WTC11 (cell line): ENCODE data around the gene USB1. TPM values are rescaled to one million over a fixed set of nuclear protein-coding genes. Genes with fewer than 3 reads are reported as not detected.

Experiments
- ATAC-seq: fragments of 200-7000 bp; cut with Tn5 transposase; 2 replicates; pipeline ENCODE4 v1.10.0; 2021; ENCODE audit warnings: mild to moderate bottlenecking, moderate library complexity
- CTCF ChIA-PET: fragments of 300-600 bp; sonication (Branson Sonifier 250); formaldehyde crosslinking; loops from one replicate; lab custom pipeline; 2021; ENCODE audit warnings: antibody characterized with exemption; lab: Charles Lee
- POLR2A ChIA-PET: fragments of 350-600 bp; sonication (Branson Sonifier 250); formaldehyde crosslinking; loops from one replicate; lab custom pipeline; 2021; ENCODE audit warnings: antibody characterized with exemption; lab: Charles Lee
- DNase-seq: peaks from one replicate; pipeline ENCODE4 v3.0.0; 2021; ENCODE audit warnings: low spot score
- H3K27ac Mint-ChIP-seq: 2 replicates; pipeline ENCODE4 v1.8.0; 2021; ENCODE audit warnings: mixed read lengths
- H3K27me3 Mint-ChIP-seq: 2 replicates; pipeline ENCODE4 v1.8.0; 2021; ENCODE audit warnings: low read depth, mild to moderate bottlenecking, moderate library complexity, mixed read lengths
- H3K36me3 Mint-ChIP-seq: 2 replicates; pipeline ENCODE4 v1.8.0; 2021; ENCODE audit warnings: mixed read lengths
- H3K4me1 Mint-ChIP-seq: 2 replicates; pipeline ENCODE4 v1.8.0; 2022; ENCODE audit warnings: mixed read lengths
- H3K4me3 Mint-ChIP-seq: 2 replicates; pipeline ENCODE4 v1.8.0; 2021; ENCODE audit warnings: mild to moderate bottlenecking, moderate library complexity, mixed read lengths
- H3K9me3 Mint-ChIP-seq: 2 replicates; pipeline ENCODE4 v1.8.0; 2021; ENCODE audit warnings: mixed read lengths
- EMX1 ChIP-seq: fragments of 250-450 bp; sonication (Bioruptor Pico); IDR thresholded peaks from 2 replicates; pipeline ENCODE4 v1.8.0; 2021; ENCODE audit warnings: mild to moderate bottlenecking
- IRF2 ChIP-seq: sonication (generic); formaldehyde crosslinking; IDR thresholded peaks from 2 replicates; pipeline ENCODE4 v1.8.0; 2022; ENCODE audit warnings: low read depth, missing genetic modification reagents, borderline replicate concordance
- RELA ChIP-seq: sonication (generic); formaldehyde crosslinking; IDR thresholded peaks from 2 replicates; pipeline ENCODE4 v1.8.1; 2022; ENCODE audit warnings: missing genetic modification reagents, mild to moderate bottlenecking, borderline replicate concordance
- SMAD3 ChIP-seq: sonication (generic); formaldehyde crosslinking; IDR thresholded peaks from 2 replicates; pipeline ENCODE4 v1.8.0; 2022; ENCODE audit warnings: missing genetic modification reagents, mild to moderate bottlenecking, borderline replicate concordance
- ZNF121 ChIP-seq: sonication (generic); formaldehyde crosslinking; IDR thresholded peaks from 2 replicates; pipeline ENCODE4 v1.8.0; 2023; ENCODE audit warnings: missing genetic modification reagents
- ZNF219 ChIP-seq: sonication (generic); formaldehyde crosslinking; IDR thresholded peaks from 2 replicates; pipeline ENCODE4 v1.8.0; 2023; ENCODE audit warnings: missing genetic modification reagents, mild to moderate bottlenecking, borderline replicate concordance
- ZNF317 ChIP-seq: sonication (generic); formaldehyde crosslinking; IDR thresholded peaks from 2 replicates; pipeline ENCODE4 v1.8.1; 2023; ENCODE audit warnings: low read depth, mild to moderate bottlenecking, moderate library complexity, missing genetic modification reagents, borderline replicate concordance
- total RNA-seq: library from RNA; stranded (reverse); gene quantifications from 3 replicates; pipeline ENCODE4 v1.2.3, GENCODE V29; 2021
- TF ChIP-seq, protein P1 (sequence below): sonication (generic); formaldehyde crosslinking; IDR thresholded peaks from 2 replicates; pipeline ENCODE4 v1.8.0; 2022; ENCODE audit warnings: mild to moderate bottlenecking, missing genetic modification reagents
- TF ChIP-seq, protein P2 (sequence below): sonication (generic); formaldehyde crosslinking; IDR thresholded peaks from 2 replicates; pipeline ENCODE4 v1.8.1; 2023; ENCODE audit warnings: mild to moderate bottlenecking, moderate library complexity, missing genetic modification reagents
- TF ChIP-seq, protein P3 (sequence below): sonication (generic); formaldehyde crosslinking; IDR thresholded peaks from 2 replicates; pipeline ENCODE4 v1.8.1; 2022; ENCODE audit warnings: low read depth, missing genetic modification reagents, borderline replicate concordance
- TF ChIP-seq, protein P4 (sequence below): sonication (generic); formaldehyde crosslinking; IDR thresholded peaks from 2 replicates; pipeline ENCODE4 v1.8.0; 2022; ENCODE audit warnings: mild to moderate bottlenecking, missing genetic modification reagents
- TF ChIP-seq, protein P5 (sequence below): sonication (generic); formaldehyde crosslinking; IDR thresholded peaks from 2 replicates; pipeline ENCODE4 v1.8.0; 2023; ENCODE audit warnings: mild to moderate bottlenecking, missing genetic modification reagents
- TF ChIP-seq, protein P6 (sequence below): sonication (generic); formaldehyde crosslinking; conservative IDR thresholded peaks from 2 replicates; pipeline ENCODE4 v1.8.1; 2022; ENCODE audit warnings: mild to moderate bottlenecking, missing genetic modification reagents
- TF ChIP-seq, protein P7 (sequence below): sonication (generic); formaldehyde crosslinking; IDR thresholded peaks from 2 replicates; pipeline ENCODE4 v1.8.1; 2023; ENCODE audit warnings: mild to moderate bottlenecking, missing genetic modification reagents

USB1 gene
- total RNA-seq, 1 experiment from 2014 or later = 67.1 TPM

DNA sequence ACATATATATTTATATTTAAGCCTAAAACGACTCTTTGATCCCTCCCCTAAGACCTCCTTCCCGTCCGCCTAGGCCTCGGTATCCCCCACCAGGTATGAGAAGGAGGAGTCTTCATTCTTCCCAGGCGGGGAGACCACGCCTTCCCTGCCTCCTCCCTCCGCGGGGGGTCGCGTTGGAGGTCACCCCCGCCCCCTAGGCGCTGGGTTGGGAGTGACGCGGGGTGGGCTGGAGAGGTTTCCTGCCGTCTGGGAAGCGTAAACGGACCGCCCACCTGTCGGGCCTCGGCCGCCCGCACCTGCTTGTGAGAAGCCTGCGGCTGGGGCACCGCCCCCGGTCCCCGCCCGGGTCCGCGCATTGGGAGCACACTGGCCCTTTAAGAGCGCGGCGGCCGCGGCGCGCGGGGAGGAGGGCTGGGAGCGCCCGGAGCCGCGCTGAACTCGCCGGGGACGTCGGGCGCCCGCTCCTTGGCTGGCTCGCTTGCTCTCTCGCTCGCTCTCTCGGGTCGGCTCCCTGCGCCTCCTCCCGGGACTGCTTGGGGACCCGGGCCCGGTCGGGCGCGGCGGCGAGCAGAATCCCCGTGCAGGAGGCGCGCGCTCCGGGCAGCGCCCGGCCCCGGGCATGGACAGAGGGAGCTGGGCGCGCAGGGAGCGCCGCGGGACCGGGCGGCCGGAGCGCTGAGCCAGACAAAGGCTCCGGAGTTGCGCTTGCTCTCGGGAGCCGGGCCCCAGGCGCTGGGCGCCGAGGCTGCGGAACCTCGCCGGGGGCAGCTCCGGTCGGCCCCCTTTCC is 24.3 kb downstream of the USB1 start, which contains the start of gene MMP15 (continued):
- TF ChIP-seq, protein P1, sequence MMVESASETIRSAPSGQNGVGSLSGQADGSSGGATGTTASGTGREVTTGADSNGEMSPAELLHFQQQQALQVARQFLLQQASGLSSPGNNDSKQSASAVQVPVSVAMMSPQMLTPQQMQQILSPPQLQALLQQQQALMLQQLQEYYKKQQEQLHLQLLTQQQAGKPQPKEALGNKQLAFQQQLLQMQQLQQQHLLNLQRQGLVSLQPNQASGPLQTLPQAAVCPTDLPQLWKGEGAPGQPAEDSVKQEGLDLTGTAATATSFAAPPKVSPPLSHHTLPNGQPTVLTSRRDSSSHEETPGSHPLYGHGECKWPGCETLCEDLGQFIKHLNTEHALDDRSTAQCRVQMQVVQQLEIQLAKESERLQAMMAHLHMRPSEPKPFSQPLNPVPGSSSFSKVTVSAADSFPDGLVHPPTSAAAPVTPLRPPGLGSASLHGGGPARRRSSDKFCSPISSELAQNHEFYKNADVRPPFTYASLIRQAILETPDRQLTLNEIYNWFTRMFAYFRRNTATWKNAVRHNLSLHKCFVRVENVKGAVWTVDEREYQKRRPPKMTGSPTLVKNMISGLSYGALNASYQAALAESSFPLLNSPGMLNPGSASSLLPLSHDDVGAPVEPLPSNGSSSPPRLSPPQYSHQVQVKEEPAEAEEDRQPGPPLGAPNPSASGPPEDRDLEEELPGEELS (CRISPR knock-in tag) = peak; percentile 85; the same call in 1 of the 2 replicates
- TF ChIP-seq, protein P2, sequence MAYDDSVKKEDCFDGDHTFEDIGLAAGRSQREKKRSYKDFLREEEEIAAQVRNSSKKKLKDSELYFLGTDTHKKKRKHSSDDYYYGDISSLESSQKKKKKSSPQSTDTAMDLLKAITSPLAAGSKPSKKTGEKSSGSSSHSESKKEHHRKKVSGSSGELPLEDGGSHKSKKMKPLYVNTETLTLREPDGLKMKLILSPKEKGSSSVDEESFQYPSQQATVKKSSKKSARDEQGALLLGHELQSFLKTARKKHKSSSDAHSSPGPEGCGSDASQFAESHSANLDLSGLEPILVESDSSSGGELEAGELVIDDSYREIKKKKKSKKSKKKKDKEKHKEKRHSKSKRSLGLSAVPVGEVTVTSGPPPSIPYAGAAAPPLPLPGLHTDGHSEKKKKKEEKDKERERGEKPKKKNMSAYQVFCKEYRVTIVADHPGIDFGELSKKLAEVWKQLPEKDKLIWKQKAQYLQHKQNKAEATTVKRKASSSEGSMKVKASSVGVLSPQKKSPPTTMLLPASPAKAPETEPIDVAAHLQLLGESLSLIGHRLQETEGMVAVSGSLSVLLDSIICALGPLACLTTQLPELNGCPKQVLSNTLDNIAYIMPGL (CRISPR knock-in tag) = peak; percentile 85; the same call in 1 of the 2 replicates
- TF ChIP-seq, all 79 proteins: peak for 14

DNA sequence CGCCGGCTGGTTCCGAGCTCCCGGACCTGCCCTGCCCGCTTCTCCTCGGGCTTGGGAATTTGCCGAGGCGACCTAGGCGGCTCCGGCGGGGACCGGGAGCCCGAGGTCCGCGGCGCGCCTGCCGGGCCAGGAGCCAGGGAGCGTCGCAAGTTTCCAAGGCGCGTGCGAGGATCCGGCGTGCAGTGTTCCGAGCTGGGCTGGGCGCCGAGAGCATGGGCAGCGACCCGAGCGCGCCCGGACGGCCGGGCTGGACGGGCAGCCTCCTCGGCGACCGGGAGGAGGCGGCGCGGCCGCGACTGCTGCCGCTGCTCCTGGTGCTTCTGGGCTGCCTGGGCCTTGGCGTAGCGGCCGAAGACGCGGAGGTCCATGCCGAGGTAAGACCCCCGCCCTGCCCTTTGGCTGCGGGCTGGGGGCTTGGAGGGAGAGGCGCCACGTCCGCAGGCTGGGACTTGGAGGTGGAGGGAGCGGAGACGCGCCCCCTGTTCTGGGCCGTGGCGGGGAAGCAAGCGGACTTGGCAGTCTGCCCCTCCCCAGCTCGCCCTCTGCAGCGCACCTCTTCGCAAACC is 25.0 kb downstream of the USB1 start:
- Mint-ChIP-seq H3K36me3 (peaks cover 6% of the 10 kb centered on the region; the same call in 1 of the 2 replicates), H3K27me3 (peaks cover 10% of the 10 kb centered on the region), H3K4me3 (peak overlapping the region; percentile 69), H3K9me3 (no peaks in the 10 kb centered on the region), H3K27ac (no peak overlapping the region), H3K4me1 (peaks cover 58% of the 10 kb centered on the region)
- TF ChIP-seq ZNF121 (CRISPR knock-in tag) (no peak), RELA (CRISPR knock-in tag) (no peak), ZNF317 (CRISPR knock-in tag) (peak; percentile 29; the same call in 1 of the 2 replicates), ZNF219 (no peak), IRF2 (no peak), EMX1 (CRISPR knock-in tag) (no peak), SMAD3 (no peak)
- TF ChIP-seq, protein P3, sequence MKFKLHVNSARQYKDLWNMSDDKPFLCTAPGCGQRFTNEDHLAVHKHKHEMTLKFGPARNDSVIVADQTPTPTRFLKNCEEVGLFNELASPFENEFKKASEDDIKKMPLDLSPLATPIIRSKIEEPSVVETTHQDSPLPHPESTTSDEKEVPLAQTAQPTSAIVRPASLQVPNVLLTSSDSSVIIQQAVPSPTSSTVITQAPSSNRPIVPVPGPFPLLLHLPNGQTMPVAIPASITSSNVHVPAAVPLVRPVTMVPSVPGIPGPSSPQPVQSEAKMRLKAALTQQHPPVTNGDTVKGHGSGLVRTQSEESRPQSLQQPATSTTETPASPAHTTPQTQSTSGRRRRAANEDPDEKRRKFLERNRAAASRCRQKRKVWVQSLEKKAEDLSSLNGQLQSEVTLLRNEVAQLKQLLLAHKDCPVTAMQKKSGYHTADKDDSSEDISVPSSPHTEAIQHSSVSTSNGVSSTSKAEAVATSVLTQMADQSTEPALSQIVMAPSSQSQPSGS = no peak
- TF ChIP-seq, protein P4, sequence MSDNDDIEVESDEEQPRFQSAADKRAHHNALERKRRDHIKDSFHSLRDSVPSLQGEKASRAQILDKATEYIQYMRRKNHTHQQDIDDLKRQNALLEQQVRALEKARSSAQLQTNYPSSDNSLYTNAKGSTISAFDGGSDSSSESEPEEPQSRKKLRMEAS = no peak
- TF ChIP-seq, protein P5, sequence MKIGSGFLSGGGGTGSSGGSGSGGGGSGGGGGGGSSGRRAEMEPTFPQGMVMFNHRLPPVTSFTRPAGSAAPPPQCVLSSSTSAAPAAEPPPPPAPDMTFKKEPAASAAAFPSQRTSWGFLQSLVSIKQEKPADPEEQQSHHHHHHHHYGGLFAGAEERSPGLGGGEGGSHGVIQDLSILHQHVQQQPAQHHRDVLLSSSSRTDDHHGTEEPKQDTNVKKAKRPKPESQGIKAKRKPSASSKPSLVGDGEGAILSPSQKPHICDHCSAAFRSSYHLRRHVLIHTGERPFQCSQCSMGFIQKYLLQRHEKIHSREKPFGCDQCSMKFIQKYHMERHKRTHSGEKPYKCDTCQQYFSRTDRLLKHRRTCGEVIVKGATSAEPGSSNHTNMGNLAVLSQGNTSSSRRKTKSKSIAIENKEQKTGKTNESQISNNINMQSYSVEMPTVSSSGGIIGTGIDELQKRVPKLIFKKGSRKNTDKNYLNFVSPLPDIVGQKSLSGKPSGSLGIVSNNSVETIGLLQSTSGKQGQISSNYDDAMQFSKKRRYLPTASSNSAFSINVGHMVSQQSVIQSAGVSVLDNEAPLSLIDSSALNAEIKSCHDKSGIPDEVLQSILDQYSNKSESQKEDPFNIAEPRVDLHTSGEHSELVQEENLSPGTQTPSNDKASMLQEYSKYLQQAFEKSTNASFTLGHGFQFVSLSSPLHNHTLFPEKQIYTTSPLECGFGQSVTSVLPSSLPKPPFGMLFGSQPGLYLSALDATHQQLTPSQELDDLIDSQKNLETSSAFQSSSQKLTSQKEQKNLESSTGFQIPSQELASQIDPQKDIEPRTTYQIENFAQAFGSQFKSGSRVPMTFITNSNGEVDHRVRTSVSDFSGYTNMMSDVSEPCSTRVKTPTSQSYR (CRISPR knock-in tag) = 0 out of 2 replicates have a peak, but pooled peaks have one; percentile 13
- TF ChIP-seq, protein P2 (CRISPR knock-in tag) = peak; percentile 14; the same call in 1 of the 2 replicates
- TF ChIP-seq, protein P6, sequence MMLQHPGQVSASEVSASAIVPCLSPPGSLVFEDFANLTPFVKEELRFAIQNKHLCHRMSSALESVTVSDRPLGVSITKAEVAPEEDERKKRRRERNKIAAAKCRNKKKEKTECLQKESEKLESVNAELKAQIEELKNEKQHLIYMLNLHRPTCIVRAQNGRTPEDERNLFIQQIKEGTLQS (CRISPR knock-in tag) = no peak
- TF ChIP-seq, protein P7, sequence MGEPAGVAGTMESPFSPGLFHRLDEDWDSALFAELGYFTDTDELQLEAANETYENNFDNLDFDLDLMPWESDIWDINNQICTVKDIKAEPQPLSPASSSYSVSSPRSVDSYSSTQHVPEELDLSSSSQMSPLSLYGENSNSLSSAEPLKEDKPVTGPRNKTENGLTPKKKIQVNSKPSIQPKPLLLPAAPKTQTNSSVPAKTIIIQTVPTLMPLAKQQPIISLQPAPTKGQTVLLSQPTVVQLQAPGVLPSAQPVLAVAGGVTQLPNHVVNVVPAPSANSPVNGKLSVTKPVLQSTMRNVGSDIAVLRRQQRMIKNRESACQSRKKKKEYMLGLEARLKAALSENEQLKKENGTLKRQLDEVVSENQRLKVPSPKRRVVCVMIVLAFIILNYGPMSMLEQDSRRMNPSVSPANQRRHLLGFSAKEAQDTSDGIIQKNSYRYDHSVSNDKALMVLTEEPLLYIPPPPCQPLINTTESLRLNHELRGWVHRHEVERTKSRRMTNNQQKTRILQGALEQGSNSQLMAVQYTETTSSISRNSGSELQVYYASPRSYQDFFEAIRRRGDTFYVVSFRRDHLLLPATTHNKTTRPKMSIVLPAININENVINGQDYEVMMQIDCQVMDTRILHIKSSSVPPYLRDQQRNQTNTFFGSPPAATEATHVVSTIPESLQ (CRISPR knock-in tag) = no peak
- ChIA-PET POLR2A (interaction anchor here (2.7 to 3.1 kb wide), 2 partner anchors 96 to 102 kb away, joined by 14 to 29 read pairs; partner anchors contain the start of gene CFAP20), CTCF (interaction anchor here (0.8 to 4.2 kb wide), 5 partner anchors 26 to 103 kb away, joined by 3 to 45 read pairs (median 11); partner anchors contain the start of gene CFAP20)
- DNase-seq = peak; percentile 46
- ATAC-seq = peak; percentile 1; the same call in 1 of the 2 replicates
